ENCODE data around the gene ROBO1.

The ROBO1 gene

GRCh38 chr3:79726786-79727185, 41.0 kb downstream of the ROBO1 start:
- H3K9ac ChIP-seq (ENCODE audit: insufficient read length): no peak overlapping the region
- no peak for TF ChIP-seq FOXP2 (optimal IDR thresholded peaks at IDR 0.05; ENCODE audit: control extremely low read depth, extremely low read length, insufficient read depth)
- TF ChIP-seq EZH2 (IDR thresholded peaks at IDR 0.05): no peak
- no peak for TF ChIP-seq POLR2AphosphoS5 (IDR thresholded peaks at IDR 0.05; ENCODE audit: borderline replicate concordance, low read depth, low read length)
- DNase-seq (ENCODE audit: low read depth, low spot score): no peak
- no peak overlapping the region for H3K27ac ChIP-seq
- no peak overlapping the region for H3K4me3 ChIP-seq
- no peaks in the 10 kb centered on the region for H3K9me3 ChIP-seq (ENCODE audit: low read depth, low read length)
- H3K36me3 ChIP-seq (ENCODE audit: insufficient read depth, low read length): no peaks in the 10 kb centered on the region

DNA sequence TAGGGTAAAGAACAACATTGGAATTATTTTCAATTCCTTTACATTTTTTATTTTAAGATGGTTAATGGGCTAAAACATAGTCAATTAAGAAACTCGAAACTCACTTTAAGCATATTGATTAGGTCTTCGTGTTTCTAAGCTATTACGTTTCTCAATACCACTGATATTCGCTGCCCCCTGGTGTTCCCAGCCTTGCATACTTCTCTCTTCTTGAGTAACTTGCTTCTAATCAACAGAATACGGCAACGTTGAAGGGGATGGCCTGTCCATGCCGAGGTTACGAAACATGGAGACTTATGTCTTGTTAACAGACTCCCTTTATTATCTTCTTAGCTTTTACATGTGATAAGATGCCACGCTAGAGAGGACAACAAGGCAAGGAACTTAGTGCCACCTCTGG, 43.6 kb downstream of the ROBO1 start:
- H3K36me3 ChIP-seq (ENCODE audit: insufficient read depth, low read length): no peaks in the 10 kb centered on the region
- no peak overlapping the region for H3K27ac ChIP-seq
- no peak overlapping the region for H3K9ac ChIP-seq (ENCODE audit: insufficient read length)
- TF ChIP-seq FOXP2 (optimal IDR thresholded peaks at IDR 0.05; ENCODE audit: control extremely low read depth, extremely low read length, insufficient read depth): no peak
- no peak for TF ChIP-seq EZH2 (IDR thresholded peaks at IDR 0.05)
- TF ChIP-seq POLR2AphosphoS5 (IDR thresholded peaks at IDR 0.05; ENCODE audit: borderline replicate concordance, low read depth, low read length): no peak
- no peak for DNase-seq (ENCODE audit: low read depth, low spot score)
- no peak overlapping the region for H3K4me3 ChIP-seq
- no peaks in the 10 kb centered on the region for H3K9me3 ChIP-seq (ENCODE audit: low read depth, low read length)

DNA sequence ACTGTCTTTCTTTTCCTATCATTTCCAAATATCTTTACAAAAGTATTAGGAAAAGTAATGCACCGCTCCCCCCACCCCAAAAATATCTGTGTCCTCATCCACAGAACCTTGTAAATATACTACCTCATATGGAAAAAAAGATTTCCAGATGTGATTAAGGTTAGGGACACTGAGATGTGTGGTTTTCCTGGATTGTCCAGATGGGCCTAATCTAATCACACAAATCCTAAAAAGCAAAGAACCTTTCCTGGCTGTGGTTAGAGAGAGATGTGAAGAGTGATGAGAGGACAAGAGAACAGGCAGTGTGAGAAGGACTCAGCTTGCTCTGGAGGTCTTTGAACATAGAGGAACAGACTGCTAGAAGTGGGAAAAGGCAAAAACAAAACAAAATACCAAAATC, 77.7 kb downstream of the ROBO1 start:
- TF ChIP-seq POLR2AphosphoS5 (IDR thresholded peaks at IDR 0.05; ENCODE audit: borderline replicate concordance, low read depth, low read length) (no peak), FOXP2 (optimal IDR thresholded peaks at IDR 0.05; ENCODE audit: control extremely low read depth, extremely low read length, insufficient read depth) (no peak), EZH2 (IDR thresholded peaks at IDR 0.05) (no peak)
- H3K9me3 ChIP-seq (ENCODE audit: low read depth, low read length): no peaks in the 10 kb centered on the region
- DNase-seq (ENCODE audit: low read depth, low spot score): no peak

DNA sequence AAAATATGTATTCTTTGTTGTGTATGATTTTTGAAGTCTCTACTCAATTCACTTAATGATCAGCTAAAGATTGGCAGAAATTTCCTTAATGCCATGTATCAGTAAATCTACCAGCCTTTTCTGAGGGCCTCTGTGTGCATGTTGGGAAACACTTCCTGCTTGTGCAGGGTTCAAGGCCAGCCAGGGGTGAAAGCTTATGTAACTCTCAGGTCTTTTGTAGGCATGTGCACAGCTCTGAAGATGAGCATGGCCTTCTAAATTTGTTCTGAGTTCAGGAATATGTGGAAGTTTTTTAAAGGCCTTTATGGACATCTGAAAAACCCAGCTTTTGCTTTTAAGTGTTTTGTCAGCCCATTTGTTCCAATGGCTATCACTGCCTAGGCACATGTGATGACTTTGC, 82.7 kb downstream of the ROBO1 start:
- H3K4me3 ChIP-seq: no peak overlapping the region
- H3K36me3 ChIP-seq (ENCODE audit: insufficient read depth, low read length): no peaks in the 10 kb centered on the region
- no peaks in the 10 kb centered on the region for H3K9me3 ChIP-seq (ENCODE audit: low read depth, low read length)
- no peak for TF ChIP-seq POLR2AphosphoS5 (IDR thresholded peaks at IDR 0.05; ENCODE audit: borderline replicate concordance, low read depth, low read length)
- no peak for TF ChIP-seq EZH2 (IDR thresholded peaks at IDR 0.05)
- no peak for TF ChIP-seq FOXP2 (optimal IDR thresholded peaks at IDR 0.05; ENCODE audit: control extremely low read depth, extremely low read length, insufficient read depth)
- H3K27ac ChIP-seq: no peak overlapping the region
- no peak for DNase-seq (ENCODE audit: low read depth, low spot score)
- no peak overlapping the region for H3K9ac ChIP-seq (ENCODE audit: insufficient read length)

More for the DNA sequence above, 77.7 kb downstream of the ROBO1 start:
- H3K9ac ChIP-seq (ENCODE audit: insufficient read length): no peak overlapping the region
- H3K27ac ChIP-seq: no peak overlapping the region
- H3K4me3 ChIP-seq: no peak overlapping the region
- H3K36me3 ChIP-seq (ENCODE audit: insufficient read depth, low read length): no peaks in the 10 kb centered on the region

DNA sequence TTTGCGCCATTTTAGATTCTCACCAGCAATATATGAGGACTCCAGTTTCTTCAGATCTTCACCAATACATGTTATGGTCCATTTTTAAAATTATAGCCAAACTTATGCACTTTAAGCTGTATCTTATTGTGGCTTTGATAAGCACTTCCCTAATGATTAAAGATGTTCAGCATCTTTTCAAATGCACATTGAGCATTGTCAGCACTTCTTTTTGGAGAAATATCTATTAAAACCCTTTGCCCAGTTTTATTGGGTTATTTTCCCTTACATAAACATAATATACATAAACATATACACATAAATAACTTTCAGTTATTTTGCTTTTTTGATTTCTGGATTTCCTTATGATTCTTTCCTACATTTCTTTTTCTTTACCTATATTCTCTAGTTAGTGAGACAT, 83.8 kb downstream of the ROBO1 start:
- no peak overlapping the region for H3K4me3 ChIP-seq
- H3K27ac ChIP-seq: no peak overlapping the region
- DNase-seq (ENCODE audit: low read depth, low spot score): no peak
- TF ChIP-seq POLR2AphosphoS5 (IDR thresholded peaks at IDR 0.05; ENCODE audit: borderline replicate concordance, low read depth, low read length) (no peak), FOXP2 (optimal IDR thresholded peaks at IDR 0.05; ENCODE audit: control extremely low read depth, extremely low read length, insufficient read depth) (no peak), EZH2 (IDR thresholded peaks at IDR 0.05) (no peak)
- H3K9ac ChIP-seq (ENCODE audit: insufficient read length): no peak overlapping the region
- no peaks in the 10 kb centered on the region for H3K9me3 ChIP-seq (ENCODE audit: low read depth, low read length)
- H3K36me3 ChIP-seq (ENCODE audit: insufficient read depth, low read length): no peaks in the 10 kb centered on the region

- Histone ChIP-seq H3K9ac (ENCODE audit: insufficient read length) (no peak overlapping the region), H3K36me3 (ENCODE audit: insufficient read depth, low read length) (no peaks in the 10 kb centered on the region), H3K9me3 (ENCODE audit: low read depth, low read length) (no peaks in the 10 kb centered on the region), H3K27ac (no peak overlapping the region), H3K4me3 (no peak overlapping the region)
- TF ChIP-seq POLR2AphosphoS5 (IDR thresholded peaks at IDR 0.05; ENCODE audit: borderline replicate concordance, low read depth, low read length) (no peak), FOXP2 (optimal IDR thresholded peaks at IDR 0.05; ENCODE audit: control extremely low read depth, extremely low read length, insufficient read depth) (no peak), EZH2 (IDR thresholded peaks at IDR 0.05) (no peak)
- DNase-seq (ENCODE audit: low read depth, low spot score): no peak
These were observed 95.1 kb downstream of the ROBO1 start for GRCh38 chr3:79672731-79673130.

DNA sequence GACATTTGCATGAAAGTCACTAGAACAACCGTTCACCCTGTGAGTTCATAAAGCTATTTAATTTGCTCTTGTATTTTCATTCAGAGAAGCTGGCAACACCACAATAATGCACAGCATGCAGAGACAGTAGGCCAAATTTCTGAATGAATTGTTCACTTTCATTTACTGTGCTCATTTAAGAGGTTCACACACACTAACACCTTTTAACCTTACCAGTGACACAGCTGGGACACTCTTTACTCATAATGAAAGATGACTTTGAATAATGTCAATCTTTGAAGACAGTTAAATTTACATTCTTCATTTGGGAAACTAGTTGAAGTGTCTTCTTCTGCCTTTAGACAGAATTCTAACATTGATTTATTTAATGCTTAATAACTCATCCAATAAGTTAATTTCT, 95.7 kb downstream of the ROBO1 start:
- Histone ChIP-seq H3K4me3 (no peak overlapping the region), H3K9me3 (ENCODE audit: low read depth, low read length) (no peaks in the 10 kb centered on the region), H3K36me3 (ENCODE audit: insufficient read depth, low read length) (no peaks in the 10 kb centered on the region), H3K9ac (ENCODE audit: insufficient read length) (no peak overlapping the region), H3K27ac (no peak overlapping the region)
- TF ChIP-seq EZH2 (IDR thresholded peaks at IDR 0.05): no peak
- TF ChIP-seq POLR2AphosphoS5 (IDR thresholded peaks at IDR 0.05; ENCODE audit: borderline replicate concordance, low read depth, low read length): no peak
- TF ChIP-seq FOXP2 (optimal IDR thresholded peaks at IDR 0.05; ENCODE audit: control extremely low read depth, extremely low read length, insufficient read depth): no peak
- no peak for DNase-seq (ENCODE audit: low read depth, low spot score)

DNA sequence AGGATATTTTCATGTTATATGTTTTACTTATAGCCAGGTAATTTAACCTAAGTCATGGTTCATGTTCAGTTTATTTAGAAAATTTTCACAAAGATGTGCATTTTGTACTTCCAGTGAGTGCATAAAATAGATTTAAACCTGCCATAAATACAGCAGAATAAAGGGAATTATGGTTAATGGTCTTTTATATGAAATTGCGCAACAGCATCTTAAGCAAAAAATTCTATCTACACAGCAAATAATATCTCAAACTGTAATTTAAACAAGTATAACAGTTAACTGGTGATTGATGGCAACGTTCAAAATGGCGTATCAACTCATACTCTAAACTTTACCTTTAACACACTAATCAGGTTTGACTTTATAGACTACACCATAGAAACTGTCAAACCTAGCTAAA, 97.6 kb downstream of the ROBO1 start:
- Histone ChIP-seq H3K36me3 (ENCODE audit: insufficient read depth, low read length) (no peaks in the 10 kb centered on the region), H3K27ac (no peak overlapping the region)
- TF ChIP-seq EZH2 (IDR thresholded peaks at IDR 0.05) (no peak), POLR2AphosphoS5 (IDR thresholded peaks at IDR 0.05; ENCODE audit: borderline replicate concordance, low read depth, low read length) (no peak), FOXP2 (optimal IDR thresholded peaks at IDR 0.05; ENCODE audit: control extremely low read depth, extremely low read length, insufficient read depth) (no peak)

GRCh38 chr3:79664455-79664854, 103.3 kb downstream of the ROBO1 start:
- Histone ChIP-seq H3K9me3 (ENCODE audit: low read depth, low read length) (no peaks in the 10 kb centered on the region), H3K27ac (no peak overlapping the region), H3K36me3 (ENCODE audit: insufficient read depth, low read length) (no peaks in the 10 kb centered on the region), H3K9ac (ENCODE audit: insufficient read length) (no peak overlapping the region), H3K4me3 (no peak overlapping the region)
- TF ChIP-seq FOXP2 (optimal IDR thresholded peaks at IDR 0.05; ENCODE audit: control extremely low read depth, extremely low read length, insufficient read depth) (no peak), POLR2AphosphoS5 (IDR thresholded peaks at IDR 0.05; ENCODE audit: borderline replicate concordance, low read depth, low read length) (no peak), EZH2 (IDR thresholded peaks at IDR 0.05) (no peak)
- no peak for DNase-seq (ENCODE audit: low read depth, low spot score)

More for the DNA sequence above, 97.6 kb downstream of the ROBO1 start:
- no peak for DNase-seq (ENCODE audit: low read depth, low spot score)
- Histone ChIP-seq H3K4me3 (no peak overlapping the region), H3K9ac (ENCODE audit: insufficient read length) (no peak overlapping the region), H3K9me3 (ENCODE audit: low read depth, low read length) (no peaks in the 10 kb centered on the region)

Data from SK-N-MC (cell line).